Choroid plexus epithelial cell (primary cell): ENCODE data around the gene MRTFA.
A peak's percentile ranks its signal among the peaks of the same experiment; 100 is the strongest.

ENCODE experiments used
- DNase-seq: peaks from one replicate; pipeline ENCODE4 v3.0.0-alpha.2; 2010; ENCODE audit warnings: low read depth
- H3K4me3 ChIP-seq: 2 replicates; pipeline ENCODE4 v1.5.1; 2011; ENCODE audit warnings: low read depth, mild to moderate bottlenecking, control low read depth, low read length, moderate library complexity
- TF ChIP-seq, protein P1 (sequence below): conservative IDR thresholded peaks from 2 replicates; pipeline ENCODE4 v1.5.1; 2011; ENCODE audit warnings: low read depth, mild to moderate bottlenecking, control low read depth, inconsistent platforms, low read length, moderate library complexity

MRTFA gene

GRCh38 chr22:40443732-40444131 lies 192.8 kb downstream of the MRTFA start:
- TF ChIP-seq, protein P1, sequence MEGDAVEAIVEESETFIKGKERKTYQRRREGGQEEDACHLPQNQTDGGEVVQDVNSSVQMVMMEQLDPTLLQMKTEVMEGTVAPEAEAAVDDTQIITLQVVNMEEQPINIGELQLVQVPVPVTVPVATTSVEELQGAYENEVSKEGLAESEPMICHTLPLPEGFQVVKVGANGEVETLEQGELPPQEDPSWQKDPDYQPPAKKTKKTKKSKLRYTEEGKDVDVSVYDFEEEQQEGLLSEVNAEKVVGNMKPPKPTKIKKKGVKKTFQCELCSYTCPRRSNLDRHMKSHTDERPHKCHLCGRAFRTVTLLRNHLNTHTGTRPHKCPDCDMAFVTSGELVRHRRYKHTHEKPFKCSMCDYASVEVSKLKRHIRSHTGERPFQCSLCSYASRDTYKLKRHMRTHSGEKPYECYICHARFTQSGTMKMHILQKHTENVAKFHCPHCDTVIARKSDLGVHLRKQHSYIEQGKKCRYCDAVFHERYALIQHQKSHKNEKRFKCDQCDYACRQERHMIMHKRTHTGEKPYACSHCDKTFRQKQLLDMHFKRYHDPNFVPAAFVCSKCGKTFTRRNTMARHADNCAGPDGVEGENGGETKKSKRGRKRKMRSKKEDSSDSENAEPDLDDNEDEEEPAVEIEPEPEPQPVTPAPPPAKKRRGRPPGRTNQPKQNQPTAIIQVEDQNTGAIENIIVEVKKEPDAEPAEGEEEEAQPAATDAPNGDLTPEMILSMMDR: no peak
- DNase-seq: no peak
- H3K4me3 ChIP-seq: no peak overlapping the region

DNA sequence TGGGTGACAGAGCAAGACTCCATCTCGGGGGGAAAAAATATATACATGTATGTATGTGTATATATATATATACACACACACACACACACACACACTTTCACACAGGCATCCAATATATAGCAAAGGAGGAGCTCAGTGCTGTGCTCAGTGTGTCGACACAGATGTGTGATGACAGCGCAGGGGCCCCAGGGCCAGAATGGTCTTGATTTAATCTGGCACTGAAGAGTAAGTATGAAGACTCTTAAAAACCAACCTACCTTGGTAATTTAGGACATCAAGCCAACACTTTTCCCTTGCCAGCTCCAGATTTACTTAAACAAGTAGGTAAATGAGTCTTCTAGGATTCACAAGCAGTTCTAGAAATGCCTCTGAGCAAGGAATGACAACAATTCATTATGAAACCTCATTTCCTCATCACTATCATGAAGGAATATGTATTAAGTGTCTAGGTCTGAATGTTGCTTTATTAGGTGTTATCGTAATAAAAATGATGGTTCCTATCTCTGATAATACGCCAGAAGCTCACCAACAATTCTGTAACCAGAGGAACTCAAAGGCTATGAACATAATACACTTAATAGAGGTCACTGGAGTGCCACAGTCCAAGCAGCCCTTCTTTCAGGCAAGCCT lies 194.6 kb downstream of the MRTFA start:
- no peak overlapping the region for H3K4me3 ChIP-seq
- TF ChIP-seq, protein P1: no peak
- DNase-seq: peak; percentile 37

DNA sequence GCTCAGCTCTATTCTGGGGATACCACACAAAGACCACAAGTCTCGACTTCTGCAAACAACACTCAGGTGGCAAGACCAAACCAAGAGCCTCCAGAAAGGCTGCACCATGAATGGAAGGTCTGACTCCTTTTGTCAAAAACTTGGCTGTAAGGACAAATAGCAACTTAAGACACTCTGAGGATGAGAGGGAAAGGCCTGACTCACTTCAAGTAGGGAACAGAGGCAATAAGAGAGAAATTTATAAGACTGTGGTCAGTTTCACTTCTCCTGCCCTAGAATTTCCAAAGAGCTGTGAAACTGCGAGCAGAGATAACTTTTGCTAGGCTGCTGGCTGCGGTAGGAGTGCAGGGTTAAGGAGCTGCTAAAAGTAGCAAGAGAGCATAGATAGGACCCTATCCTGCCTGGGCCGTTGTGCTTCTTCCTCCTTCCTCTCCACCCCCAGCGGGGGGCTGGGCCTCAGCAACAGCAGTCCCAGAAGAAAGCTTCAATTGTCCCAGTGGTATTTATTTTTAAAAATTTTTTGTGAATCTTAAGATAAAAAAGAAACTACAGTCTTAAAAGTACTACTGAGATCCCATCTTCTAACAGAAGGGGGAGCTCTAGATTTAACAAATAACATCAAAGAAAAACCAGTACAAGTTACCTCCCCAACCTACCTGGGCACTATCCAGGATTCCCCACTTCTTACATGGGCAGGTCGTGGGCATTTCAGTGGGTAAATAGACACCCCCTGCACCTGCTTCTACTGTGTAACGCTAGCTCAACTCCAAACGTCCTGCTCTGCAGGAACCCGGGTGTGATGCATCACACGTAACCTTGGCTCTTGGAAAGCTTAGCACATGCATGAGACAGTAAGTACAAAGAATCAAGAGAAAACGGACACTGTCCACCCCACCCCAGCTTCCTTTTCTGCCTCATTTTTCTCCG lies 199.8 kb downstream of the MRTFA start:
- TF ChIP-seq, protein P1: peak; percentile 57
- peak; percentile 81 for DNase-seq

GRCh38 chr22:40434745-40435144 lies 201.8 kb downstream of the MRTFA start:
- no peak for DNase-seq
- TF ChIP-seq, protein P1: no peak
- no peak overlapping the region for H3K4me3 ChIP-seq

More for the DNA sequence above, 199.8 kb downstream of the MRTFA start:
- peak overlapping the region; percentile 20 for H3K4me3 ChIP-seq

DNA sequence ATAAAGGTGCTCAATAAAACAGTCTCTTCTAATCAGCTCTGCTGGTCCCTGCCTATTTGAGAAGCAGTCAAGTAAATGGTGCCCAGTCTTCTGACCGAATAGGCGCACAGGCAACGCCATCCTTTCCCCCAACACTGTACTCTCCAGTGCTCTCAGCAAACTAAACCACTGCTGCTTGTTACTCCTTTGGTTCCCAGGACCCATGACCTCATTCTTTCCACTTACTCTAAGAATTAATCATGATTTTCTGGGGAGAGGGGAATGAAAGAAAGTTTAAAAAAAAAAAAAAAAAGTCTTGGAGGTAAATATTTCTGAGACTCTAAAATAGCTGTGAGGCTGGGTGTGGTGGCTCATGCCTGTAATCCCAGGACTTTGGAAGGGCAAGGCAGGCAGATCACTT lies 202.4 kb downstream of the MRTFA start:
- DNase-seq: peak; percentile 27
- TF ChIP-seq, protein P1: no peak
- H3K4me3 ChIP-seq: no peak overlapping the region

DNA sequence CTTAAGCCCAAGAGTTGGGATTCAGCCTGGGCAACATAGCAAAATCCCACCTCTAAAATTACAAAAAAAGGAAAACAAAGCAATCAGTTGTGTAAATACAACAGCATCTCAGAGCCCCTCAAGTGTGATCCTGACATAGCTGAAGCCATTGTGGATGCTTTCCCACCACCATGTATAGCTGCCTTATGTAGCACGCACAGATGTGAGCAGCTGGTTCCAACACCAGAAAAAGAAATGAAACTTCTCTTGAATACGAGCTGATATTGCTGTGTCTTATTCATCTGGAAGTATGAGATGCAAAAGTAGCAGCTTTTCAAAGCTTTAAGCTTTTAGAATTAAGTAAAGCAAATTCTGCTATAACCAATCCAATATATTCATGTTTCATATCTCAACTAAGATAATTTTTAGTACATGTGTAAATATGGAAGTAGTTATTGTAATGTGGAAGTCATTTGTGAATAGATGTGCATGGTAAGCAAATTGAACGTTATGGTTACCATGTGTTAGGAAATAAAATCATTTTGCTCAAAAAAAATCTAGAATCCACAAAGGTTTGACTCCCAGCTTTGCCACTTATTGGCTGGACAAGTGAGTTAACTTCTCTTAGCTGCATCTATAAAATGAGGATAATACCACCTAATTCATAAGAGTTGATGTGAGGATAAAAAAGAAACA lies 203.0 kb downstream of the MRTFA start:
- H3K4me3 ChIP-seq: no peak overlapping the region
- no peak for DNase-seq
- TF ChIP-seq, protein P1: no peak
